ENCODE data around the gene USP25. TPM values are rescaled to one million over a fixed set of nuclear protein-coding genes. Genes with fewer than 3 reads are reported as not detected.

The USP25 gene
- total RNA-seq, 2 experiments from 2014 or later = 43.2 to 58.0 TPM

DNA sequence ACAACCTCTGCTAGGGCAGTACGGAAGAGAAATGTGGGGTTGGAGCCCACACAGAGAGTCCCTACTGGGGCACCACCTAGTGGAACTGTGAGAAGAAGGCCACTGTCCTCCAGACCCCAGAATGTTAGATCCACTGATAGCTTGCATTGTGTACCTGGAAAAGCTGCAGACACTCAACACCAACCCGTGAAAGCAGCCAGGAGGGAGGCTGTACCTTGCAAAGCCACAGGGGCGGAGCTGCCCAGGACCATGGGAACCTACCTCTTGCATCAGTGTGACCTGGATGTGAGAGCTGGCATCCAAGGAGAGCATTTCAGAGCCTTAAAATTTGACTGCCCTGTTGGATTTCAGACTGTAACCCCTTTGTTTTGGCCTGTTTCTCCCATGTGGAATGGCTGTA is 85.5 kb downstream of the USP25 start:
- H3K9me3 Mint-ChIP-seq (ENCODE audit: low read depth) = peaks cover 17% of the 10 kb centered on the region
- H3K27me3 Mint-ChIP-seq = no peaks in the 10 kb centered on the region
- H3K4me1 Mint-ChIP-seq = peaks cover 2% of the 10 kb centered on the region
- CTCF ChIA-PET = no interaction called here
- H3K4me3 Mint-ChIP-seq = no peak overlapping the region
- DNase-seq = no peak
- ATAC-seq = no peak
- no peak overlapping the region for H3K27ac Mint-ChIP-seq
- H3K36me3 Mint-ChIP-seq = peaks cover 80% of the 10 kb centered on the region

DNA sequence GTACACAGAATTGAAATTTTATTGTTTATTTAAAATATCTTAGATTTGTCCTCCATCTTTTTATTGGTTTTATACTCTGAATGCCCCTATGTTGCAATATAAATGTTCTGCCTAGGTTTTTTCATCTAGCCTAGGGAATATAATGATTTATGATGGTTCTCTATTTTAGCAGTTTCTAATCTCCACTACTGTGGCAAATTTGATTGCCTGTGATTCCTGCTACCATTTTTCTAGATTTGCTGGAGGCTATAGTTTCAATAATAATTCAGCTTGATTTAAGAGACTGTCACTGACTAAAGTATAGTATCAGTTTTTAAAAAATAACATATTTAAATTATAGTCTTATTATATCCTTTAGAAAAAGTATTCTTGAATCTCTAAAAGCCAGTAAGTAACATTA is 90.5 kb downstream of the USP25 start:
- Mint-ChIP-seq H3K27ac (no peak overlapping the region), H3K36me3 (peaks cover 52% of the 10 kb centered on the region), H3K9me3 (ENCODE audit: low read depth) (peaks cover 8% of the 10 kb centered on the region), H3K27me3 (no peaks in the 10 kb centered on the region), H3K4me3 (no peak overlapping the region), H3K4me1 (peaks cover 24% of the 10 kb centered on the region)
- ATAC-seq (no peak), DNase-seq (no peak)
- CTCF ChIA-PET = no interaction called here

DNA sequence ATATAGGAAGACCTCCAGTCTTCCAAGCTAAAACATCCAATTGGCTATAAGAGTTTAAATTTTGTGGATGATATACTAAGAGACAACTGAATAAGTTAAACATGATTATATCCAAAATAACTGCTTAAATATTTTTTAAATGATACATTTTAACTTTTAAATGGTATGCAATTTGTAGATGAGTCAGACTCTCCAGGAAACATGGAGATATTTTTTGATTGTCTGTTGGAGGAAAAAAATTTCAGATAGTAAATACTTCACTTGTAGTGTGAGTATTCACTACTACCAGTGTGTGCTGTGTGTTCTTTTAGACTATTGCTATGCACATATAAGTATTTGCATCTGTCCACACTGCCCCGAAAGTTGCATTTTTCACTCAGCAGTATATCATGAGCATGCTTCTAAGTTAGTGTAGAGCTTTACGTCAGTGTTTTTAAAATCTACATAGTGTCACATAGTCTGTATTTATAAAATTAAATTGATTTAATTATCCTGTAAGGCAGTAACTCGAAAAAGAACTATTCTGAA is 91.1 kb downstream of the USP25 start:
- H3K4me3 Mint-ChIP-seq = no peak overlapping the region
- CTCF ChIA-PET = no interaction called here
- no peak for ATAC-seq

DNA sequence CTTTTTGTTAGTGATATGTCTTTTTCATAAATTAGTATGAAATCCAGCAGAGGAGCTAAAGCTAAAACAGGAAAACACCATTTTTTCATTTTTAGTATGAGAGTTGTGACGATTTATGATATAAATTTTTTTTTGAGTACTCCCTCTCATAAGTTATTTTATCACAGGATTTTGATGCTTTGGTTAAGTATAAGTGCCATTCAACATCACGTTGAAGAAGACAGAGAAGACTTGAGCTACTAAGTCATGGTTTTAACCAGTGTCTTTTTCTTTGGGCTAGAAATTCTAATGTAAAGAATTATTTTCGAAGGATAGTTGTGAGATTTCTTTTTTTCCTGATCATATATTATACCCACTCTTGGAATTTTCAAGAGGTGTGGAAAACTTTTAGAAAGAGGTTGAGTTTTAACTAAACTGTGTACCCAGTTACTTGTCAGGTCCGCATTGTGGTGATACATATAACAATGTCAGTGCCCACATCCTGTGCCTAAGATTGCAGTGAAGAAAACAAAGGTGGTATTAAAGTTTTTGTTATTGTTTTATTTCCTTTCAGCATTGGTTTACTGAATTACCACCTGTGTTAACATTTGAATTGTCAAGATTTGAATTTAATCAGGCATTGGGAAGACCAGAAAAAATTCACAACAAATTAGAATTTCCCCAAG is 93.8 kb downstream of the USP25 start:
- H3K27me3 Mint-ChIP-seq = no peaks in the 10 kb centered on the region
- peak overlapping the region; percentile 68 for H3K27ac Mint-ChIP-seq
- no peaks in the 10 kb centered on the region for H3K9me3 Mint-ChIP-seq (ENCODE audit: low read depth)
- ATAC-seq (peak; percentile 91), DNase-seq (peak; percentile 61)
- no peak overlapping the region for H3K4me3 Mint-ChIP-seq
- peaks cover 26% of the 10 kb centered on the region for H3K4me1 Mint-ChIP-seq
- H3K36me3 Mint-ChIP-seq = peaks cover 31% of the 10 kb centered on the region
- CTCF ChIA-PET = no interaction called here

More for the DNA sequence above, 91.1 kb downstream of the USP25 start:
- H3K4me1 Mint-ChIP-seq = peaks cover 25% of the 10 kb centered on the region
- no peak for DNase-seq
- H3K9me3 Mint-ChIP-seq (ENCODE audit: low read depth) = peaks cover 6% of the 10 kb centered on the region
- H3K27me3 Mint-ChIP-seq = no peaks in the 10 kb centered on the region
- H3K36me3 Mint-ChIP-seq = peaks cover 47% of the 10 kb centered on the region
- no peak overlapping the region for H3K27ac Mint-ChIP-seq

DNA sequence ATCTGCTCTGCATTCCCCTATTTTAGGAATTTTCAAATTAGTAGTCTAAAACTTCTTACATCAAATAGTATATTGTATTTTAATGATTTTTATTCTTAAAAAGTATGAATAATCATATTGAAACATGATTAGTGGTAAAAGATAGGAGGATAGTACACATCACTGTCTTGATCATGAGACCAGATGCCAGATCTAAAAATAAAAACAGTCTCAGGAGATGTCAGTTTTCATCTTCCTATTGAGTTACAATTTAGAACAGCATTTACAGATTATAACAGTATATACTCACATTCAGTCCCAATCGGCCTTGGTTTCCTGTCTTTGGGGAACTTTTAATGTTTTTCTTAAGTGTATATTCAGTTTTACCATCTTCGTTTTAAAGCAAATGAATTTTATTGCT is 95.9 kb downstream of the USP25 start:
- DNase-seq = no peak
- H3K4me3 Mint-ChIP-seq = no peak overlapping the region
- H3K27me3 Mint-ChIP-seq = no peaks in the 10 kb centered on the region
- peaks cover 27% of the 10 kb centered on the region for H3K36me3 Mint-ChIP-seq
- no peak for ATAC-seq
- CTCF ChIA-PET = no interaction called here
- no peak overlapping the region for H3K27ac Mint-ChIP-seq
- no peaks in the 10 kb centered on the region for H3K9me3 Mint-ChIP-seq (ENCODE audit: low read depth)
- H3K4me1 Mint-ChIP-seq = peaks cover 30% of the 10 kb centered on the region

DNA sequence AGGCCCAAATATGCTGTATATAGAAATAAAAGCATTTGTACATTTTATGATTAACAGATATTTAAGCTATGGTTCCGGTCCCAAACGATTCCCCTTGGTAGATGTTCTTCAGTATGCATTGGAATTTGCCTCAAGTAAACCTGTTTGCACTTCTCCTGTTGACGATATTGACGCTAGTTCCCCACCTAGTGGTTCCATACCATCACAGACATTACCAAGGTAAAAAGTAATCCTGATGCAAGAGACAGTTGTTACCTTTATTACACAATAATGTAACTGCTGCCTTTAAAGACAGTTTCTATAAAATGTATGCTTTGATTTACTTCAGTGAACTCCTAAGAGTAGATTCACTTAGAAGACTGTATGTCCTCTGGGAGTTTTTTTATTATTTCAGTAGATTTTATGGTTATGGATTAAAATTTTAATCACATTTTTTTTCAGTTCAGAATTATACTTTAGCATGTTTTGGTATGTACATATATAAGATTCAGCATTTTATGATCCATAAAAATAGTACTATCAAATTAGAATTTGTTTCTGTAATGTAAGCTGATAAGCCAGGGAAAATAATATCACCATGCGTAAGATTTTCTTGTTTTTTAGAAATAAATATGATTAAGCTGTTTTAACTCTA is 96.5 kb downstream of the USP25 start:
- Mint-ChIP-seq H3K9me3 (ENCODE audit: low read depth) (no peaks in the 10 kb centered on the region), H3K4me3 (no peak overlapping the region), H3K4me1 (peaks cover 34% of the 10 kb centered on the region), H3K27ac (no peak overlapping the region), H3K27me3 (no peaks in the 10 kb centered on the region), H3K36me3 (peaks cover 29% of the 10 kb centered on the region)
- peak; percentile 46 for DNase-seq
- peak; percentile 58 for ATAC-seq
- CTCF ChIA-PET = interaction anchor here (1.1 kb wide), 1 partner anchor 98 kb away, joined by 6 read pairs; no protein-coding TSS in a partner anchor

DNA sequence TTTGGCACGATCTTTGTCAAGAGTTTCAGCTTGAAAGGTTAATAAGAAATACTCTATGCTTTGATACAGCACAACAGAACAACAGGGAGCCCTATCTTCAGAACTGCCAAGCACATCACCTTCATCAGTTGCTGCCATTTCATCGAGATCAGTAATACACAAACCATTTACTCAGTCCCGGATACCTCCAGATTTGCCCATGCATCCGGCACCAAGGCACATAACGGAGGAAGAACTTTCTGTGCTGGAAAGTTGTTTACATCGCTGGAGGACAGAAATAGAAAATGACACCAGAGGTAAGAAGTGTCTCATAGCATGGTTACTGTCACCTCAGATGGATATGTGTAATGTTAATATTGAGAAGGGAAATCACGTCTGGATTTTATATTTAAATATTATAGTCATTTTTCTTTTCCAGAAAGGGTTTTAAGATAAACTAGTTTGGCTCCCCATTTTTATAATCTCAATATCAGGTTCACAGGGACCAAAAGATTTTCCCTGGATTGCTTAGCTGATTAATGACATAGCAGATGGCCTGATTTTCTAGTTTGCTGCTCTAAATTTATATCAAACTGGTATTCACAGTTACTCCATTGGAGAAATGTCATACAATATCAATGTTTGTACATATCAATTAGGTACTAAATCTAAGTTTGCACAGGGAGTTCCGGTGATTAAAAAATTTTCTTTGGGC is 97.3 kb downstream of the USP25 start:
- Mint-ChIP-seq H3K27me3 (no peaks in the 10 kb centered on the region), H3K4me1 (peaks cover 38% of the 10 kb centered on the region), H3K4me3 (no peak overlapping the region), H3K9me3 (ENCODE audit: low read depth) (no peaks in the 10 kb centered on the region), H3K36me3 (peaks cover 33% of the 10 kb centered on the region), H3K27ac (no peak overlapping the region)
- CTCF ChIA-PET = interaction anchor here (1.1 kb wide), 1 partner anchor 99 kb away, joined by 6 read pairs; no protein-coding TSS in a partner anchor
- ATAC-seq (no peak), DNase-seq (no peak)

DNA sequence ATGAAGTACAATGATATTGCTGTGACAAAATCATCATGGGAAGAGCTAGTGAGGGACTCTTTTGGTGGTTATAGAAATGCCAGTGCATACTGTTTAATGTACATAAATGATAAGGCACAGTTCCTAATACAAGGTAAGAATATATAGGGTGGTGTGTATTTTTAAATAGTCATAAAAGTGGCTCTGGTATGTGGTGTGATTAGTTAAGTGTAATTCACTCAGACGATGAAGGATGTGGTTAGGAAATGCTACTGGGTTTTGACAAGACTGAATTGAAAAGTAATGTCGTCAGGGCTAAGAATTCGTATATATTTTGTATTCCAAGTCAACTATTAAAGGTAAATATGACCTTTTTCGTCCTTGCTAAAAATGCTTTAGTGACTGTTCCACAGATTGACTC is 101.7 kb downstream of the USP25 start:
- CTCF ChIA-PET = no interaction called here
- ATAC-seq (peak; percentile 91), DNase-seq (no peak)
- no peaks in the 10 kb centered on the region for H3K27me3 Mint-ChIP-seq
- H3K9me3 Mint-ChIP-seq (ENCODE audit: low read depth) = no peaks in the 10 kb centered on the region
- peaks cover 17% of the 10 kb centered on the region for H3K4me1 Mint-ChIP-seq
- H3K36me3 Mint-ChIP-seq = peaks cover 33% of the 10 kb centered on the region
- no peak overlapping the region for H3K4me3 Mint-ChIP-seq
- H3K27ac Mint-ChIP-seq = peak overlapping the region; percentile 76

DNA sequence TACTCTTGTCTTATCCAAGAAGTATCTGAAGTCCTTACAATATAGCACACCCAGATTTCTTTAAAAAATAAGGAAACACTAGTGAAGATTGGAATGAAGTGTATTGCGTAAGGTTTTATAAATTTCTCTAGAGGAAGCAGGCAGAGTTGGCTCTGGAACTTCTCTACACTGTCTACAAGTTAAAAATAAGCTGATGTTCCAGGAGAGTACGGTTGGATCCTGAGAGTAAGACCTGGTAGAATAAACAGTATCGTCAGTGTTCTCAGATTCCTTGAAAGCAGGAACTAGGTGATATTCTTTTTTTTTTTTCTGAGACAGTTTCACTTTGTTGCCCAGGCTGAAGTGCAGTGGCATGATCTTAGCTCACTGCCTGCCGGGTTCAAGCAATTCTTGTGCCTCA is 107.9 kb downstream of the USP25 start:
- peaks cover 12% of the 10 kb centered on the region for H3K36me3 Mint-ChIP-seq
- CTCF ChIA-PET = no interaction called here
- no peak overlapping the region for H3K27ac Mint-ChIP-seq
- no peaks in the 10 kb centered on the region for H3K9me3 Mint-ChIP-seq (ENCODE audit: low read depth)
- DNase-seq (no peak), ATAC-seq (no peak)
- no peak overlapping the region for H3K4me3 Mint-ChIP-seq
- peaks cover 5% of the 10 kb centered on the region for H3K4me1 Mint-ChIP-seq
- H3K27me3 Mint-ChIP-seq = no peaks in the 10 kb centered on the region

DNA sequence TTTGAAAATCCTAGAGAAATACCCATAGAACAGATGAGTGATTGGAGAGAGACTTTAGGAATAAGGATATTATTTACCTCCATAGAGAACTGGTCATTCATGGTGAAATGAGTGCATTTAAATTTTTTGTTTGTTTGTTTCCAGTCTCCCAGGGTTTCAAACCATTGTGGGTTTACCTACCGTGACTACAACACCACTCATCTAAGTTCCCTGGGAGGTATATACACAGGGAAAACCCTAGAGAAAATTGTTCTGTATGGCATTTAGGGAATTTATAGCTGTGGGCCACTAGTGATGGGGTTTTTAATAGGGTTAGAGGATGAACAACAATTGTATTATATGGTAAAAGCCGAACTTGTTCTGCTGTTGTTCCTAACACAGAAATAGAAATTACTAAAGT is 109.2 kb downstream of the USP25 start:
- Mint-ChIP-seq H3K4me3 (no peak overlapping the region), H3K27me3 (no peaks in the 10 kb centered on the region), H3K9me3 (ENCODE audit: low read depth) (no peaks in the 10 kb centered on the region), H3K27ac (no peak overlapping the region), H3K4me1 (peaks cover 5% of the 10 kb centered on the region), H3K36me3 (peaks cover 12% of the 10 kb centered on the region)
- CTCF ChIA-PET = no interaction called here
- DNase-seq (no peak), ATAC-seq (no peak)

DNA sequence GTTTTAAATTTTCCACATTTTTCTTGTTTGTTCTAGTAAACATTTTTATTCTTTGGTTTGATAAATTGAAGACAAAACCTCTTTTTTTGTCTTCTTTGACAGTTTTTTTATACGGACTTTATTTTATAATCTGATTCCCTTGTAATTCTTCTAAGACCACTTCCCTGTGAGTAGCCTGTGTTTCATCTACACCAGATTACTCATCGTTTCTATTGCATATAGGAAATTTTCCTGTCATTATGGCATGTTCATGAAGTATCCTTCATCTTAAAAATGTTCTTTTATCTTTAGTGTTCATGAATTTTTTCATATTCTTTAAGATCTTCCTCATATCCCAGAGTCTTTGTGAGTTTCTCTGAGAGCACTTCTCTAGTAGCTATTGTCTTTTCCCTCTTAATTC is 109.8 kb downstream of the USP25 start:
- ATAC-seq (no peak), DNase-seq (no peak)
- H3K27ac Mint-ChIP-seq = no peak overlapping the region
- H3K4me3 Mint-ChIP-seq = no peak overlapping the region
- H3K36me3 Mint-ChIP-seq = peaks cover 10% of the 10 kb centered on the region
- CTCF ChIA-PET = no interaction called here
- no peaks in the 10 kb centered on the region for H3K27me3 Mint-ChIP-seq
- H3K9me3 Mint-ChIP-seq (ENCODE audit: low read depth) = no peaks in the 10 kb centered on the region
- peaks cover 5% of the 10 kb centered on the region for H3K4me1 Mint-ChIP-seq

DNA sequence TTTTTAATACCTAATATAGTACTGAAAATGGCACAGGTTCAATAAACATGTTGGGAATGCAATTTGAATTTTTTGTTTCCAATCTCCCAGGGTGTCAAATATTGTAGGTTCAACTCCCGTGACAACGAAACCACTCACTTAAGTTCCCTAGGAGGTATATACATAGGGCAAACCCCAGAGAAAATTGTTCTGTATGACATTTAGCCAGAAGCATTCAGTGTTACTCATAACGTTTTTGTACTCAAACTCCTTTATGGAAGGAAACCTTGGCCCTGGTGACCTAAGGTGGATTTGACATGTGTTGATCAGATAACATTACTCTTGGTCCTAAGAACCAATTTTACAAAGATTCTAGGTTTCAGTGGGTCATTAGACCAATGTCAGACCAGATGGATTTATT is 110.6 kb downstream of the USP25 start:
- H3K27ac Mint-ChIP-seq = no peak overlapping the region
- no peaks in the 10 kb centered on the region for H3K9me3 Mint-ChIP-seq (ENCODE audit: low read depth)
- no peak for ATAC-seq
- CTCF ChIA-PET = no interaction called here
- peaks cover 5% of the 10 kb centered on the region for H3K4me1 Mint-ChIP-seq
- peaks cover 8% of the 10 kb centered on the region for H3K36me3 Mint-ChIP-seq
- no peaks in the 10 kb centered on the region for H3K27me3 Mint-ChIP-seq
- H3K4me3 Mint-ChIP-seq = no peak overlapping the region
- no peak for DNase-seq

DNA sequence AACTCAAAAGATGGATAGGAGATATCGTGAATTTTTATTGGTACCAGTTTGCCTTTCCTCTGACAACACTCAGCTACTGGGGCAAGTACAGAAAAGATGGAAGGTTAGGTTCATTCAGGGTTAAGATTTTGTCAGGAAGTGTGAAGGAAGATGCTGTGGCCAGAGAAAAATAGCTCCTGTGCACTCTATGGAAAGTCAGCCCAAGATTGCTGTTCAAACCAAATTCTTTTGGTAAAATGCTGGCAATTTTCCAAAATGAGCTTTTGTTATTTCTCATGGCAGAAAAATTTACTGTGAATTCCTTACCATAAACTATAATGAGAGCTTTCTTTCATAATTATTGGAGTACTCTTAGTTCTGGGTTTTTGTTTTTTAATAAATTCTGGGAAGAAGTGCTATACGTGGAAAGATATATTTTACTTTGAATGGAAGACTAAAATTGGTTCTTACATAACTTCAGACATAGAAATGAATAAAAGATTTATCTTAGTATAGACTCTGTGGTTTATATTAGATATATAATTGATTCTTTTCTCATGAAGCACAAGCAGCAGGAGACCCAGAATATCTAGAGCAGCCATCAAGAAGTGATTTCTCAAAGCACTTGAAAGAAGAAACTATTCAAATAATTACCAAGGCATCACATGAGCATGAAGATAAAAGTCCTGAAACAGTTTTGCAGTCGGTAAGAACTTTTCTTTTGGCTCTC is 112.2 kb downstream of the USP25 start:
- H3K36me3 Mint-ChIP-seq = peaks cover 8% of the 10 kb centered on the region
- no peaks in the 10 kb centered on the region for H3K27me3 Mint-ChIP-seq
- CTCF ChIA-PET = interaction anchor here (1.1 kb wide), 1 partner anchor 9 kb away, joined by 3 read pairs; no protein-coding TSS in a partner anchor
- no peak overlapping the region for H3K4me3 Mint-ChIP-seq
- H3K9me3 Mint-ChIP-seq (ENCODE audit: low read depth) = no peaks in the 10 kb centered on the region
- DNase-seq = no peak
- peaks cover 5% of the 10 kb centered on the region for H3K4me1 Mint-ChIP-seq
- ATAC-seq = no peak
- H3K27ac Mint-ChIP-seq = no peak overlapping the region
